ENCODE results near the gene FAM83B. TPM values are rescaled to one million over a fixed set of nuclear protein-coding genes. Genes with fewer than 3 reads are reported as not detected.

The FAM83B gene
- total RNA-seq, 2 donors from 2014 or later: 13.1 to 14.9 TPM

- no peaks in the 10 kb centered on the region for H3K4me1 Mint-ChIP-seq
- WGBS, 2 experiments (ENCODE audit: insufficient coverage in 1 of 2, insufficient read length in 1 of 2): 86% methylated on average over 3 of the region's 3 CpGs; no CpG with 5 or more reads in 1 of the 2 experiments
- H3K27ac ChIP-seq (ENCODE audit: low read depth, low read length): no peak overlapping the region
Measured at GRCh38 chr6:54909184-54909583, 62.6 kb downstream of the FAM83B start.

GRCh38 chr6:54910431-54910884 lies 63.9 kb downstream of the FAM83B start:
- Mint-ChIP-seq H3K4me1 (no peaks in the 10 kb centered on the region), H3K9me3 (no peaks in the 10 kb centered on the region), H3K4me3 (no peak overlapping the region), H3K27ac (no peak overlapping the region), H3K36me3 (ENCODE audit: low read depth) (no peaks in the 10 kb centered on the region), H3K27me3 (ENCODE audit: insufficient read depth) (no peaks in the 10 kb centered on the region)
- H3K9me3 ChIP-seq (ENCODE audit: control insufficient read depth, low read length): no peaks in the 10 kb centered on the region
- DNase-seq: no peak
- no peak overlapping the region for H3K4me3 ChIP-seq (ENCODE audit: low read length)
- H3K36me3 ChIP-seq (ENCODE audit: control insufficient read depth, insufficient read depth, low read length): no peaks in the 10 kb centered on the region
- no peaks in the 10 kb centered on the region for H3K27me3 ChIP-seq (ENCODE audit: control insufficient read depth, insufficient read depth, low read length, poor library complexity, severe bottlenecking)
- WGBS, 2 experiments (ENCODE audit: insufficient coverage in 1 of 2, insufficient read length in 1 of 2): 83 to 94% methylated on average over 6 of the region's 6 CpGs
- no peak overlapping the region for H3K9ac ChIP-seq (ENCODE audit: extremely low read depth, low read length, poor library complexity, severe bottlenecking)
- no peak overlapping the region for H3K27ac ChIP-seq (ENCODE audit: low read depth, low read length)
- no peaks in the 10 kb centered on the region for H3K4me1 ChIP-seq (ENCODE audit: control insufficient read depth, insufficient read depth, low read length)
- TF ChIP-seq CTCF (conservative IDR thresholded peaks at IDR 0.05): no peak

More at GRCh38 chr6:54909184-54909583, 62.6 kb downstream of the FAM83B start:
- H3K27me3 Mint-ChIP-seq (ENCODE audit: insufficient read depth): no peaks in the 10 kb centered on the region
- no peaks in the 10 kb centered on the region for H3K9me3 Mint-ChIP-seq
- Histone ChIP-seq H3K9me3 (ENCODE audit: control insufficient read depth, low read length) (no peaks in the 10 kb centered on the region), H3K9ac (ENCODE audit: extremely low read depth, low read length, poor library complexity, severe bottlenecking) (no peak overlapping the region), H3K36me3 (ENCODE audit: control insufficient read depth, insufficient read depth, low read length) (no peaks in the 10 kb centered on the region), H3K27me3 (ENCODE audit: control insufficient read depth, insufficient read depth, low read length, poor library complexity, severe bottlenecking) (no peaks in the 10 kb centered on the region), H3K4me1 (ENCODE audit: control insufficient read depth, insufficient read depth, low read length) (no peaks in the 10 kb centered on the region), H3K4me3 (ENCODE audit: low read length) (no peak overlapping the region)
- no peak for DNase-seq
- H3K27ac Mint-ChIP-seq: no peak overlapping the region
- H3K4me3 Mint-ChIP-seq: no peak overlapping the region
- no peak for TF ChIP-seq CTCF (conservative IDR thresholded peaks at IDR 0.05)
- H3K36me3 Mint-ChIP-seq (ENCODE audit: low read depth): no peaks in the 10 kb centered on the region

GRCh38 chr6:54910921-54911320 lies 64.3 kb downstream of the FAM83B start:
- Mint-ChIP-seq H3K9me3 (no peaks in the 10 kb centered on the region), H3K4me3 (no peak overlapping the region), H3K36me3 (ENCODE audit: low read depth) (no peaks in the 10 kb centered on the region), H3K4me1 (no peaks in the 10 kb centered on the region), H3K27ac (no peak overlapping the region), H3K27me3 (ENCODE audit: insufficient read depth) (no peaks in the 10 kb centered on the region)
- H3K27ac ChIP-seq (ENCODE audit: low read depth, low read length): no peak overlapping the region
- H3K4me3 ChIP-seq (ENCODE audit: low read length): no peak overlapping the region
- no CpG with 5 or more reads among the region's 1 CpG for WGBS, 2 experiments (ENCODE audit: insufficient coverage in 1 of 2, insufficient read length in 1 of 2)
- H3K4me1 ChIP-seq (ENCODE audit: control insufficient read depth, insufficient read depth, low read length): no peaks in the 10 kb centered on the region
- H3K36me3 ChIP-seq (ENCODE audit: control insufficient read depth, insufficient read depth, low read length): no peaks in the 10 kb centered on the region
- H3K27me3 ChIP-seq (ENCODE audit: control insufficient read depth, insufficient read depth, low read length, poor library complexity, severe bottlenecking): no peaks in the 10 kb centered on the region
- no peak for DNase-seq
- no peak for TF ChIP-seq CTCF (conservative IDR thresholded peaks at IDR 0.05)
- no peak overlapping the region for H3K9ac ChIP-seq (ENCODE audit: extremely low read depth, low read length, poor library complexity, severe bottlenecking)
- H3K9me3 ChIP-seq (ENCODE audit: control insufficient read depth, low read length): no peaks in the 10 kb centered on the region
